ENCODE data around the gene KHSRP. TPM values are rescaled to one million over a fixed set of nuclear protein-coding genes. Genes with fewer than 3 reads are reported as not detected.

The KHSRP gene
- total RNA-seq, 1 donor from 2014 or later, result 42.4 TPM

Other genes with a start within 250 kb of the KHSRP start
- gene MLLT1, start 144.8 kb downstream of the KHSRP start, total RNA-seq (ENCODE audit: insufficient read depth, low replicate concordance), result 4.3 TPM
- gene ACER1, start 91.2 kb downstream of the KHSRP start, total RNA-seq (ENCODE audit: insufficient read depth, low replicate concordance), result not detected
- 49.4 TPM for gene CLPP, start 63.3 kb downstream of the KHSRP start, total RNA-seq (ENCODE audit: insufficient read depth, low replicate concordance)
- 97.5 TPM for gene ALKBH7, start 52.0 kb downstream of the KHSRP start, total RNA-seq (ENCODE audit: insufficient read depth, low replicate concordance)
- 3.1 TPM for gene PSPN, start 48.9 kb downstream of the KHSRP start, total RNA-seq (ENCODE audit: insufficient read depth, low replicate concordance)
- gene GTF2F1, start 31.6 kb downstream of the KHSRP start, total RNA-seq (ENCODE audit: insufficient read depth, low replicate concordance), result 29.4 TPM
- gene SLC25A41, start 9.0 kb upstream of the KHSRP start, total RNA-seq (ENCODE audit: insufficient read depth, low replicate concordance), result not detected
- 26.7 TPM for gene SLC25A23, start 35.0 kb upstream of the KHSRP start, total RNA-seq (ENCODE audit: insufficient read depth, low replicate concordance)
- gene CRB3, start 39.5 kb upstream of the KHSRP start, total RNA-seq (ENCODE audit: insufficient read depth, low replicate concordance), result 9.1 TPM
- gene DENND1C, start 57.0 kb upstream of the KHSRP start, total RNA-seq (ENCODE audit: insufficient read depth, low replicate concordance), result not detected
- gene TUBB4A, start 77.5 kb upstream of the KHSRP start, total RNA-seq (ENCODE audit: insufficient read depth, low replicate concordance), result not detected
- gene TNFSF9, start 106.2 kb upstream of the KHSRP start, total RNA-seq (ENCODE audit: insufficient read depth, low replicate concordance), result not detected
- not detected for gene CD70, start 166.3 kb upstream of the KHSRP start, total RNA-seq (ENCODE audit: insufficient read depth, low replicate concordance)
- gene TNFSF14, start 245.3 kb upstream of the KHSRP start, total RNA-seq (ENCODE audit: insufficient read depth, low replicate concordance), result 0.72 TPM

Data from umbilical cord (tissue), 1 donor.